Measurements from ENCODE around the gene KLHDC4.
A peak's percentile ranks its signal among the peaks of the same experiment; 100 is the strongest.
"Not testable (repeated sequence)": the region's sequence is repeated elsewhere in the genome, so short reads cannot be mapped to it uniquely, and the experiment has no call there.

Gene KLHDC4

GRCh38 chr16:87681051-87681602 is 84.7 kb downstream of the KLHDC4 start:
- not testable (repeated sequence) for DNase-seq

GRCh38 chr16:87680272-87680644 is 85.5 kb downstream of the KLHDC4 start:
- no peak for DNase-seq

GRCh38 chr16:87679593-87680271 is 86.1 kb downstream of the KLHDC4 start:
- no peak for DNase-seq

- no peak for DNase-seq
These were observed 87.2 kb downstream of the KLHDC4 start for GRCh38 chr16:87678618-87679017.

GRCh38 chr16:87677830-87678229 is 88.0 kb downstream of the KLHDC4 start:
- no peak for DNase-seq

GRCh38 chr16:87675111-87675719 is 90.6 kb downstream of the KLHDC4 start:
- DNase-seq, result no peak

GRCh38 chr16:87674419-87674818 is 91.4 kb downstream of the KLHDC4 start:
- DNase-seq, result no peak

- no peak for DNase-seq
These were observed 94.0 kb downstream of the KLHDC4 start for GRCh38 chr16:87671715-87672270.

- no peak for DNase-seq
These were observed 94.6 kb downstream of the KLHDC4 start for GRCh38 chr16:87671221-87671620.

GRCh38 chr16:87669672-87670071 is 96.1 kb downstream of the KLHDC4 start:
- DNase-seq, result no peak

- no peak for DNase-seq
These were observed 97.8 kb downstream of the KLHDC4 start for GRCh38 chr16:87667946-87668345.

GRCh38 chr16:87667443-87667842 is 98.3 kb downstream of the KLHDC4 start:
- no peak for DNase-seq

- no peak for DNase-seq
These were observed 98.9 kb downstream of the KLHDC4 start for GRCh38 chr16:87666919-87667318.

- DNase-seq, result no peak
These were observed 100.6 kb downstream of the KLHDC4 start for GRCh38 chr16:87665193-87665592.

GRCh38 chr16:87664792-87665191 is 101.0 kb downstream of the KLHDC4 start:
- no peak for DNase-seq

- no peak for DNase-seq
These were observed 103.3 kb downstream of the KLHDC4 start for GRCh38 chr16:87662254-87663204.

- peak; percentile 12 for DNase-seq
These were observed 104.2 kb downstream of the KLHDC4 start for GRCh38 chr16:87661561-87661960.

- no peak for DNase-seq
These were observed 107.1 kb downstream of the KLHDC4 start for GRCh38 chr16:87658564-87659225.
